Mesendoderm (in vitro differentiated cells): ENCODE measurements around the gene NEURL2.

ENCODE experiments used
- DNase-seq: peaks from one replicate; pipeline ENCODE4 v3.0.0; 2013
- H2AK5ac ChIP-seq: 2 replicates; pipeline ENCODE4 v1.6.1; 2013; ENCODE audit warnings: low read length, inconsistent platforms
- H2BK120ac ChIP-seq: 2 replicates; pipeline ENCODE4 v1.6.1; 2013; ENCODE audit warnings: low read depth, mild to moderate bottlenecking, low read length, moderate library complexity, mixed read lengths
- H2BK15ac ChIP-seq: replicated peaks from 2 replicates; pipeline ENCODE4 v1.6.1; 2013; ENCODE audit warnings: low read depth, mild to moderate bottlenecking, moderate library complexity
- H2BK5ac ChIP-seq: 2 replicates; pipeline ENCODE4 v1.6.1; 2013; ENCODE audit warnings: low read length, inconsistent platforms
- H3K18ac ChIP-seq: 2 replicates; pipeline ENCODE4 v1.6.1; 2013; ENCODE audit warnings: mild to moderate bottlenecking, low read length, mixed read lengths
- H3K23ac ChIP-seq: one replicate; pipeline ENCODE4 v1.6.1; 2013; ENCODE audit warnings: low read length
- H3K27ac ChIP-seq: 2 replicates; pipeline ENCODE4 v1.5.1; 2013; ENCODE audit warnings: low read depth, mild to moderate bottlenecking, inconsistent platforms, low read length, moderate library complexity
- H3K27me3 ChIP-seq: 2 replicates; pipeline ENCODE4 v1.6.1; 2013; ENCODE audit warnings: low read length, control low read depth, mild to moderate bottlenecking, inconsistent platforms; ENCODE audit not compliant: insufficient read depth, poor library complexity
- H3K36me3 ChIP-seq: 2 replicates; pipeline ENCODE4 v1.6.1; 2013; ENCODE audit warnings: low read length, inconsistent platforms; ENCODE audit not compliant: control insufficient read depth, insufficient read depth
- H3K4ac ChIP-seq: one replicate; pipeline ENCODE4 v1.6.1; 2013; ENCODE audit warnings: low read depth, mild to moderate bottlenecking, low read length, moderate library complexity
- H3K4me1 ChIP-seq: 2 replicates; pipeline ENCODE4 v1.6.1; 2013; ENCODE audit warnings: low read depth, low read length, inconsistent platforms; ENCODE audit not compliant: control insufficient read depth
- H3K4me2 ChIP-seq: 2 replicates; pipeline ENCODE4 v1.6.1; 2013; ENCODE audit warnings: low read length
- H3K4me3 ChIP-seq: 2 replicates; pipeline ENCODE4 v1.5.1; 2013; ENCODE audit warnings: mild to moderate bottlenecking, low read length
- H3K56ac ChIP-seq: one replicate; pipeline ENCODE4 v1.6.1; 2013; ENCODE audit warnings: low read length
- H3K79me1 ChIP-seq: 2 replicates; pipeline ENCODE4 v1.6.1; 2013; ENCODE audit warnings: low read length, inconsistent platforms
- H3K79me2 ChIP-seq: 2 replicates; pipeline ENCODE4 v1.6.1; 2013; ENCODE audit warnings: mild to moderate bottlenecking, low read length; ENCODE audit not compliant: control insufficient read depth, insufficient read depth
- H3K9ac ChIP-seq: 2 replicates; pipeline ENCODE4 v1.6.1; 2013; ENCODE audit warnings: low read length, inconsistent platforms
- H4K5ac ChIP-seq: one replicate; pipeline ENCODE4 v1.6.1; 2013; ENCODE audit warnings: low read length
- H4K8ac ChIP-seq: one replicate; pipeline ENCODE4 v1.6.1; 2013; ENCODE audit warnings: low read depth, mild to moderate bottlenecking, control low read depth, low read length, moderate library complexity
- WGBS: extraction: QIAGEN DNeasy Blood & Tissue Kit; methylation state at CpG from one replicate; pipeline ENCODE4 v1.1.7; 2013; ENCODE audit warnings: low lambda C conversion rate, missing lambda C conversion rate; ENCODE audit not compliant: insufficient coverage; ENCODE audit errors: extremely low coverage; 5-methylcytosine and 5-hydroxymethylcytosine counted together

Gene NEURL2

GRCh38 chr20:45920462-45921336 lies 29.7 kb upstream of the NEURL2 start:
- H4K8ac ChIP-seq: no peak overlapping the region
- no peak overlapping the region for H3K9ac ChIP-seq
- no peak overlapping the region for H2BK5ac ChIP-seq
- no peaks in the 10 kb centered on the region for H3K36me3 ChIP-seq
- H2BK15ac ChIP-seq: no peak overlapping the region
- H3K79me1 ChIP-seq: no peaks in the 10 kb centered on the region
- H3K23ac ChIP-seq: no peak overlapping the region
- WGBS: no CpG with 5 or more reads among the region's 9 CpGs
- H3K27ac ChIP-seq: no peak overlapping the region
- H4K5ac ChIP-seq: no peak overlapping the region
- no peaks in the 10 kb centered on the region for H3K27me3 ChIP-seq
- H3K4me1 ChIP-seq: no peaks in the 10 kb centered on the region
- no peak overlapping the region for H2BK120ac ChIP-seq
- no peak overlapping the region for H3K4ac ChIP-seq
- H2AK5ac ChIP-seq: no peak overlapping the region
- no peak overlapping the region for H3K56ac ChIP-seq
- no peak for DNase-seq
- H3K4me3 ChIP-seq: no peak overlapping the region
- no peak overlapping the region for H3K4me2 ChIP-seq
- no peaks in the 10 kb centered on the region for H3K79me2 ChIP-seq
- H3K18ac ChIP-seq: no peak overlapping the region

GRCh38 chr20:45919542-45920399 lies 28.8 kb upstream of the NEURL2 start:
- Histone ChIP-seq H3K4me2 (no peak overlapping the region), H3K9ac (no peak overlapping the region), H2AK5ac (no peak overlapping the region), H2BK15ac (no peak overlapping the region), H3K79me2 (no peaks in the 10 kb centered on the region), H3K36me3 (no peaks in the 10 kb centered on the region), H2BK120ac (no peak overlapping the region), H3K4me1 (no peaks in the 10 kb centered on the region), H3K27me3 (no peaks in the 10 kb centered on the region), H3K4me3 (no peak overlapping the region), H3K4ac (no peak overlapping the region), H3K79me1 (no peaks in the 10 kb centered on the region), H3K56ac (no peak overlapping the region), H4K8ac (no peak overlapping the region), H3K18ac (no peak overlapping the region), H3K27ac (no peak overlapping the region), H4K5ac (no peak overlapping the region), H2BK5ac (no peak overlapping the region), H3K23ac (no peak overlapping the region)
- no CpG with 5 or more reads among the region's 11 CpGs for WGBS
- DNase-seq: no peak

DNA sequence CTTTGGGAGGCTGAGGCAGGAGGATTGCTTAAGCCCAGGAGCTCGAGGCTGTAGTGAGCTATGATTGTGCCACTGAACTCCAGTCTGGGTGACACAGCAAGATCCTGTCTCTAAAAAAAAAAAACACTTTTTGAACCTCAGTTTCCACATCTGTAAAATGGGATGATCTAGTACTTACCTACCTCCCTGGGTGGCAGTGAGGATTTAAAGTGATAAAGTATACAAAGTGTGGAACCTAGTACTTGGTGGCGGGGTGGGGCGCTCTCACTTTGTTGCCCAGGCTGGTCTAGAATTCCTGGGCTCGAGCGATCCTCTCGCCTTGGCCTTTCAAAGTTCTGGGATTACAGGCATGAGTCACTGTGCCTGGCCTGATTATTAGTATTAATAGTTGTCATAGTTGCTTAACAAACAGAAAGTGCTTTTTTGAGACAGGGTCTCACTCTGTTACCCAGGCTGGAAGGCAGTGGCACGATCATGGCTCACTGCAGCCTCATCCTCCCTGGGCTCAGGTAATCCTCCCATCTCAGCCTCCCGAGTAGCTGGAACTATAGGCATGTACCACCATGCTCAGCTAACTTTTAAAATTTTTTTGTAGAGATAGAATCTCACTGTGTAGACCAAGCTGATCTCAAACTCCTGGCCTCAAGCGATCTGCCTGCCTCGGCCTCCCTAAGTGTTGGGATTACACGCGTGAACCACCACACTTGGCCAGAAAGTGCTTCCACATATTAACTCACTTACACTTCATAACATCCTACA lies 27.9 kb upstream of the NEURL2 start:
- H4K5ac ChIP-seq: no peak overlapping the region
- no peak overlapping the region for H2BK5ac ChIP-seq
- H3K79me2 ChIP-seq: no peaks in the 10 kb centered on the region
- H4K8ac ChIP-seq: no peak overlapping the region
- H3K56ac ChIP-seq: no peak overlapping the region
- no peak overlapping the region for H3K4me3 ChIP-seq
- no peak overlapping the region for H2BK15ac ChIP-seq
- H3K27me3 ChIP-seq: no peaks in the 10 kb centered on the region
- no peak overlapping the region for H3K4me2 ChIP-seq
- H3K9ac ChIP-seq: no peak overlapping the region
- no CpG with 5 or more reads among the region's 12 CpGs for WGBS
- H3K18ac ChIP-seq: no peak overlapping the region
- no peak for DNase-seq
- no peaks in the 10 kb centered on the region for H3K36me3 ChIP-seq
- no peak overlapping the region for H2AK5ac ChIP-seq
- H3K27ac ChIP-seq: no peak overlapping the region
- H3K79me1 ChIP-seq: no peaks in the 10 kb centered on the region
- H2BK120ac ChIP-seq: no peak overlapping the region
- H3K4me1 ChIP-seq: no peaks in the 10 kb centered on the region
- no peak overlapping the region for H3K23ac ChIP-seq
- no peak overlapping the region for H3K4ac ChIP-seq

- no peak overlapping the region for H3K27ac ChIP-seq
- DNase-seq: no peak
- no peak overlapping the region for H3K9ac ChIP-seq
Measured at GRCh38 chr20:45918182-45918737, 27.3 kb upstream of the NEURL2 start.

DNA sequence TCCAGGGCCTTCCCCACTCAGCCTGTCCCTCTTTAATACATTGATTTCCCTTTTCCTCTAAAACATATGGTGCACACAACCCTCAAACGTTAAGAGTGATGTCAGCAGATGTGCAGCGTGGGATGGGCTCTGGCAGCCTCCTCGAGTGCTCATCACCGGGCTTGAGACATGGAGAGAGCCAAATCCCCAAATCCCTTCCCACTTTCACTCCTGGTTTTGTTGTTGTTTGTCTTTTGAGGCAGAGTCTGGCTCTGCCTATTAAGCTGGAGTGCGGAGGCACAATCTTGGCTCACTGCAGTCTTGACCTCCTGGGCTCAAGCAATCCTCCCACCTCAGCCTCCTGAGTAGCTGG lies 26.8 kb upstream of the NEURL2 start:
- H2BK15ac ChIP-seq: no peak overlapping the region
- H2BK120ac ChIP-seq: no peak overlapping the region
- no peaks in the 10 kb centered on the region for H3K4me1 ChIP-seq
- no peak overlapping the region for H3K56ac ChIP-seq
- no peak overlapping the region for H3K4me2 ChIP-seq
- no CpG with 5 or more reads among the region's 5 CpGs for WGBS
- H2AK5ac ChIP-seq: no peak overlapping the region
- no peak overlapping the region for H3K4ac ChIP-seq
- no peak overlapping the region for H3K18ac ChIP-seq
- no peak overlapping the region for H3K4me3 ChIP-seq
- no peak overlapping the region for H4K5ac ChIP-seq
- H3K79me2 ChIP-seq: no peaks in the 10 kb centered on the region
- no peak overlapping the region for H3K9ac ChIP-seq
- H3K23ac ChIP-seq: no peak overlapping the region
- DNase-seq: no peak
- no peak overlapping the region for H3K27ac ChIP-seq
- H4K8ac ChIP-seq: no peak overlapping the region
- H3K79me1 ChIP-seq: no peaks in the 10 kb centered on the region
- no peaks in the 10 kb centered on the region for H3K27me3 ChIP-seq
- H3K36me3 ChIP-seq: no peaks in the 10 kb centered on the region
- H2BK5ac ChIP-seq: no peak overlapping the region

More at GRCh38 chr20:45918182-45918737, 27.3 kb upstream of the NEURL2 start:
- no CpG with 5 or more reads among the region's 5 CpGs for WGBS
- Histone ChIP-seq H3K23ac (no peak overlapping the region), H4K5ac (no peak overlapping the region), H3K4me3 (no peak overlapping the region), H2AK5ac (no peak overlapping the region), H3K4me1 (no peaks in the 10 kb centered on the region), H2BK5ac (no peak overlapping the region), H3K79me2 (no peaks in the 10 kb centered on the region), H3K36me3 (no peaks in the 10 kb centered on the region), H3K4me2 (no peak overlapping the region), H3K27me3 (no peaks in the 10 kb centered on the region), H3K79me1 (no peaks in the 10 kb centered on the region), H3K18ac (no peak overlapping the region), H3K56ac (no peak overlapping the region), H2BK120ac (no peak overlapping the region), H4K8ac (no peak overlapping the region), H2BK15ac (no peak overlapping the region), H3K4ac (no peak overlapping the region)
